GM18907 (cell line): ENCODE measurements around the gene RNF144A.
"Not testable (repeated sequence)": the region's sequence is repeated elsewhere in the genome, so short reads cannot be mapped to it uniquely, and the experiment has no call there.

Experiments
- ATAC-seq: cut with Tn5 transposase; IDR thresholded peaks from one replicate; pipeline ENCODE4 v1.9.1; 2021; ENCODE audit warnings: mild to moderate bottlenecking, moderate library complexity; ENCODE audit not compliant: unreplicated experiment

The RNF144A gene

GRCh38 chr2:6927753-6928152 lies 10.5 kb downstream of the RNF144A start:
- ATAC-seq: no peak

DNA sequence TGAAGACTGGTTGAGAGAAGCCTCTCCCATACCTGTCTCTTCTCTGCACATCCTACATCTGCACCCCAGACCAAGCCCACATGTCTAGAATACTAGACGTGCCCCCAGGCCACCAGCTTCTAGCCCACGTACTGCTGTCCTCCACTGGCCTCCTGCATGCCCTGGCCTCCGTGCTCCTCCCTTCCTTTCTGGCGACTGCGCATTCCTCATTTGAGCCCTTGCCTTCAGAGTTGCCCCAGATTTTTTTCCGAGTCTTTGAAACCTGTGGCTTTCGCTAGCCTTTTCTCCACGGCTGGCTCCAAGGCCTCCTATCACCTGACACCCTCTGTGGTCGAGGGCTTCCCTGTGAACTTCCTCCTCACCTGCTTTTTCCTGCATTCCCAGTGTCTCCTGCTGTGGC lies 11.2 kb downstream of the RNF144A start:
- ATAC-seq: no peak

GRCh38 chr2:6929196-6929819 lies 12.1 kb downstream of the RNF144A start:
- no peak for ATAC-seq

DNA sequence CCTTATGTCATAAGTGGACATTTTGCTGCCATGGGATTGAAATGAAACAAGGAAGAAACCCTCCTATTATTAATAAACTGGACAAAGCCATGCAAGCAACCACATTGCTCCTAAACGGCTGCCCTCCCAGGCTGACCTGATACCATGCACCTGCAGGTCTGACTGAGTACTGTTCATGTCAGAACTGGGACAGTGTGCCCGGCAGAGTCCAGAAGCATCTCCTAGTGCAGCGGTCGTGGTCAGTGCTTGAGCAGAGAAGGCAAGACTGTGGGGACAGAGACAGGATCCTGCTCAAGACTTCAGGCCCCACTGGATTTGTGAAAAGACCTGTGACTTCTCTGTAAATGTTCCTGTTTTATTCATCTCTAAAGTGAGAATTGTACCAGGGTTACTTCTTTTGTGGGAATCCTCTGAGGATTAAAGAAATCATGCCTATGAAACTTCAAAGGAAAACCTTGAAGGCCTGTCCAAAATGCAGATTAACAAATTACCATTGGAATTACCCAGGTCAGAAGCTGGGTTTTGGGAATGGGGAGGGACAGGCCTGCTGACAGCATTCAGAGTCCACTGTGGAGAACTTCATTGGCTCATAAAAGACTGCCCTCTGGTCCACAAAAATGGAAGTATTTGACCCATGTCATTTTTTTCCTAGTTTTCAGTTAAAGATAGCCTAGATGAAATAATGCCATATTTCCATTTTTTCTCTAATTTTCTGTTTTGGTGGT lies 13.9 kb downstream of the RNF144A start:
- ATAC-seq: no peak

DNA sequence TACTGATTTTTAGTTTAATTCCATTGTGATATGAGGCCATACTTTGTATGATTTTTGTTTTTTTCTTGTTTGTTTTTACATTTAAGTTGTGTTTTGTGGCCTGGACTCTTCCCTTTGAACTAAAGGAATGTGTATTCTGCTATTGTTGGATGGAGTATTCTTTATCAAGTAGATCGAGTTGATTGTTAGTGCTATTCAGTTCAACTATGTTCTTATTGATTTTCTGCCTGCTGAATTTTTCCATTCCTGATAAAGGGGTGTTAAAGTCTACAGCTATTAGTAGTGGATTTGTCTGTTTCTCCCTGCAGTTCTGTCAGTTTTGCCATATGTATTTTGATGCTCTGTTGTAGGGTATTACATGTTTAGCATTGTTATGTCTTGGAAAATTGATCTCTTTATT lies 14.5 kb downstream of the RNF144A start:
- no peak for ATAC-seq

GRCh38 chr2:6932206-6932605 lies 15.0 kb downstream of the RNF144A start:
- no peak for ATAC-seq

DNA sequence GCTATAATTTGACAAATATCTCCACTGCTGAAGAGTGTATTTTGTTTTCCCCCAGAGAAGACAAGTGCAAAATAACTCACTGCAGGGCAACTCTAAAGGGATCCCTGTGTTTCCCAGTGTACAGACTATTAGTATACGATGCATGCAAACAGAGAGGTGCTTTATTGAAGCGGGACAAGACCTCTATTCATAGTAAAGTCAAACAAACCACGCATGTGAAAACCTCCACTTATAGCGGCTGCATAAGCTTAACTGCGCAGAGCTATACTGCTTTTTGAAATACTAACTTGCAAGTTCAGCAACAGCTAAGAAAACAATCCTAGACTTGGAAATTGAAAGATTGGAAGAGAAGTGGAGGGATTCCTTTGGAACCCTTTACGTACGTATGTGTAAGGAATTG lies 15.6 kb downstream of the RNF144A start:
- ATAC-seq: no peak

DNA sequence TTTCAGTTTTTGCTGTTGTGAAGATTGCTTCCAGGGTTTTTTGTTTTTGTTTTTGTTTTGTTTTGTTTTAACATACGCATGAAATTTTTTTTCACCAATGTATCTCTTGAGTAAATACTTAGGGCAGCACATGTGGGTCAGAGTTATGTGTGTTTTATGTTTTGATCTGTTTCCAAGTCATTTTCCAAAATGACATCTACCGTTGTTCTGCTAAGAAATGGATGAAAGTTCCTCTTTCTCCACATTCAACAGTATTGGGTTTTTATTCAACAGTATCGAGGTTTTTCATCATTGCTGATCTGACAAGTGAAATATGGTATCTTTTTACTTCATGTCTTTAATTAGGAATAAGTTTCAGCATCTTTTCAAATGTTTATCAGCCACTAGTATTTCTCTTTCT lies 16.7 kb downstream of the RNF144A start:
- no peak for ATAC-seq

DNA sequence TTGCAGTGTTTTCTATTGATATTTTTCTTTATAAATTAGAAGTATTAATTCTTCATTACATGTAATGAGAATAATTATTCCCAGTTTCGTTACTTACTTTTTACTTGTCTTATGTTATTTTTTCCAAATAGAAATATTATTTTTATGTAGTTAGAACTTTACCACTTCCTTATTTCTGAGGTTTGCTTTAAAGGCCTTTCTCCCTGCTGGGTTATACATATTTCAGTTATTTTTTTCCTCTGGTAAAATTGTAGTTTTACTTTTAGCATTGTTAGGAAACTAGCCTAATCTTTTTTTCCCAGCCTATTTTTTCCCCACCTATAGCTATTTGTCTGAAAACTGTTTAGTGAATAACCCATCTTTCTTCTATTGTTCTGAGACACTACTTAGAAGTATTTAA lies 17.1 kb downstream of the RNF144A start:
- ATAC-seq: no peak

DNA sequence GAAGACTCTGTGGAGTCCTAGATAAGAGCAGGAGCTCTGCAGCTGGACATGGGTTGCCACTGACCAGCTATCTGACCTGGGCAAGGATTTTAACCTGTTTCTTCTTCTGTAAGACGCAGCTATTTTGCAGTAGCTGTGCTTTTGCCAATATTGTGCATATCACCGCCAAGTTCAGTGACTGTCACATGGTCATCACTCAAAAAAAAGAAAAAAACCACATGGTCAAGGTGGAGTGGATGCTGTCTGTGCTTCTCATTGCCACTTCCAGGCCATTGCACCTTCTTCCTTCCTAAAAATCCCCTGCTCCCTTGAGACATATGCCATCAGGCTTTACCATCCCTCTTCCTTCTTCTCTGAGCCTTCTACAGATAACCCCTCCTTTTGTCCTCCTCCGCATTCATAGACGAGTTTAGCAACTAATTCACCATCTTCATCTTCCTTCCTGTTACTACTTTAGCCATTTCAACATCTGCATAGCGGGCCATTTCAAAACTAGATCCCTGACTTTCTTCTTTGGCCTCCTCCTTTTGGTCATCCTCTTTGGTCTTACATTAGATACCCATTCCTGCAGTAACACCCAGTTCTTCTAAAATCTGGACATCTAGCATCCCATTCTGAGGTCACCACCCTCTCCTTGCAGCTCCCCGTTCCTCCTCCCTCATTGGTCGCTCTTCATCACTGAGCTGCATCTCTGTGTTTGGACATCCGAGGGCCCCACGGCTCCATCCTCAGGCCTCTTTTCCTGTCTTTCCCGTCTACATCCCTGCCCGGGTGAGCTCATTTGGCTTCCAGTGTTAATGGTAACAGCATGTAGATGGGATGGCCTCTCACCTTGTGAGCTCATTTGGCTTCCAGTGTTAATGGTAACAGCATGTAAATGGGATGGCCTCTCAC lies 17.8 kb downstream of the RNF144A start:
- ATAC-seq: no peak

DNA sequence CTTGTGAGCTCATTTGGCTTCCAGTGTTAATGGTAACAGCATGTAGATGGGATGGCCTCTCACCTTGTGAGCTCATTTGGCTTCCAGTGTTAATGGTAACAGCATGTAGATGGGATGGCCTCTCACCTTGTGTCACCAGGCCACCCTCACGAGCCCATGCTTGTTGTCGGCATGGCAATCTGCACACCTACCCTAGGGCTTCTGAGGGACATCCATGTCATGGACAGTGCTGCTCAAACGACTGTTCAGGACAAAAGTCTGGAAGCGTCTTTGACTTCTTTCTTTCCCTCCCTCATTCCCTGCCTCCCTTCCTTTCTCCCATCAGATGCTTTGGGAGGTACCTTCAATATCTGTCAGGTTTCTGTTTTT lies 18.4 kb downstream of the RNF144A start:
- not testable (repeated sequence) for ATAC-seq

DNA sequence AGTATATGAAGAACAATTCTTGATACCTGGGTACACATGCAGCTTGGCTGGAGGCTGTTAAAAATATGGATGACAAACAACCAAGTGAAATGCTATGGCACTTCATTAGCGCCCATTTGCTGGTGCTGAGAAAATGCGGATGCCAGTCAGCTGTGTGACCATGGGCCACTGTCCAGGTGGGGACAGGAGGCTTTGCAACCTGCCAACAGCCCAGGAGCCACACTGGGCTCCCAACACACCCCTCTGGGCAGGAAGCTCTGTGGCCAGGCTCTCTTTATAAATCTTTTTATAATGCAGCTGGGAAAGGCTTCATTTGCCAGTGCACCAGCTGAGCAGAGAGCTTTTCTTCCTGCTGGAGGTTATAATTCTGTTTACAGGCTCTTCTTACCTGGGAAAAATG lies 19.9 kb downstream of the RNF144A start:
- no peak for ATAC-seq

- ATAC-seq: no peak
Measured at GRCh38 chr2:6937582-6937981, 20.4 kb downstream of the RNF144A start.

DNA sequence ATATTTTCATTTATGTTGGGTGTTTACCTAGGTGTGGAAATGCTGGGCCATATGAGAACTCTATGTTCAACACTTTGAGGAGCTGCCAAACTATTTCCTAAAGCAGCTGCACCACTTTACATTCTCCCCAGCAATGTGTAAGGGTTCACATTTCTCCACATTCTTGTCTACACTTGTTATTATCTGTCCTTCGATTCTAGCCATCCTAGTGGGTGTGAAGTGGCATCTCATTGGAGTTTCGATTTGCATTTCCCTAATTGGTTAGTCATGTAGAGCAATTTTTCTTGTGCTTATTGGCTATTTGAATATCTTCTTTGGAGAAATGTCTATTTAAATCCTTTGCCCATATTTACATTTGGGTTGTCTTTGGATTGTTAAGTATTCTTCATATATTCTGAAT lies 21.9 kb downstream of the RNF144A start:
- no peak for ATAC-seq

- no peak for ATAC-seq
Measured at GRCh38 chr2:6940820-6941219, 23.6 kb downstream of the RNF144A start.

GRCh38 chr2:6941299-6942046 lies 24.3 kb downstream of the RNF144A start:
- no peak for ATAC-seq

- no peak for ATAC-seq
Measured at GRCh38 chr2:6942848-6943247, 25.6 kb downstream of the RNF144A start.

DNA sequence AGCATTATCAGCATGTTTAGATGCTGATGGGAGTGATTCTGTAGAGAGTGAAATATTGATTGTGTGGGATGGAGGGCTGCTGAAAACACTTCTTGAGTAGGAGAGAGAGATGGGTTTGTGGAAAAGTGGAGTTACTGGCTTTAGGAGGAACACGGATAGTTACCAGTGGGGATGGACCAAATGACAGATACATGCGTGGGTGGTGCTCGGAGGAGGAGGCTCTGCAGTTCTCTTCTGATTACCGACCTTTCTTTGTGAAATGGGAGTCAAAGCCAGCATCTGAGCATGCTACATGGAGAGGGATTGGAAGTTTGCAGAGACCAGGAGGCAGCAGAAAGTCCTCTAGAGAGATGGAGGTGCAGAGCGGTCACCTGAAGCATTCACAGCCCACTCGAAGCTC lies 26.3 kb downstream of the RNF144A start:
- no peak for ATAC-seq

GRCh38 chr2:6943971-6944370 lies 26.8 kb downstream of the RNF144A start:
- no peak for ATAC-seq

DNA sequence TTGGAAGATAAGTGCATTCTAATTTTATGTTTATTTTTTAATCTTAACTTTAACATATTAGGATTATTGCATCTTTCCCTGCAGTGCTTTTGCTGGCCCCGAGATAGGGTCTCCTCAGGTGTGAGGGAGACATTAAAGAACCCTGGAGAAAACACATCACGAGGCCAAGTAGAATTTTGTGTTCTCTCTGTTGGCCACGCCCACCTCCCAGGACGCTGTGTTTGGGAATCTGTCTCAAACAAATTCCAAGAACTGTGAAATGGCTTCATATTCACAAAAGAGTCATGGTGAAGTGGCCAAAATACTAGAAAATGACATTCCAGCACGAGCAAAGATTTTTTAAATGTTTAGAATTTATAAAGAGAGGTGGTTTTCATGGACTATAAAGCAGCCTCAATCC lies 27.3 kb downstream of the RNF144A start:
- ATAC-seq: no peak
